Neutrophil (primary cell): ENCODE measurements around the gene EDRF1.
"Not testable (repeated sequence)": the region's sequence is repeated elsewhere in the genome, so short reads cannot be mapped to it uniquely, and the experiment has no call there.

ENCODE experiments used
- H3K27ac ChIP-seq: fragments of 200-600 bp; sonication (generic); 2 replicates; pipeline ENCODE4 v1.5.1; 2016; ENCODE audit warnings: mild to moderate bottlenecking, moderate library complexity
- H3K27me3 ChIP-seq: fragments of 200-600 bp; sonication (generic); 2 replicates; pipeline ENCODE4 v1.6.0; 2016; ENCODE audit warnings: mild to moderate bottlenecking
- H3K36me3 ChIP-seq: fragments of 200-600 bp; sonication (generic); 2 replicates; pipeline ENCODE4 v1.5.1; 2017
- H3K4me1 ChIP-seq, 2 experiments: fragments of 200-600 bp in 1 of 2; sonication (generic) in 1 of 2; 1 replicate in 1 of 2; 2 replicates in 1 of 2; pipeline versions ENCODE4 v1.5.1 to v1.6.1; 2013 to 2016; ENCODE audit warnings: low read depth in 1 of 2, low read length in 1 of 2, mild to moderate bottlenecking in 1 of 2, moderate library complexity in 1 of 2; ENCODE audit not compliant: control insufficient read depth in 1 of 2, insufficient read depth in 1 of 2
- H3K4me3 ChIP-seq, 2 experiments: fragments of 200-600 bp in 1 of 2; sonication (generic) in 1 of 2; 1 replicate in 1 of 2; 2 replicates in 1 of 2; pipeline ENCODE4 v1.5.1; 2013 to 2016; ENCODE audit warnings: low read depth in 1 of 2, low read length in 1 of 2, mild to moderate bottlenecking in 1 of 2, moderate library complexity in 1 of 2
- H3K9me3 ChIP-seq: fragments of 200-600 bp; sonication (generic); 2 replicates; pipeline ENCODE4 v1.5.1; 2016
- TF ChIP-seq, protein P1 (sequence below): fragments of 200-600 bp; sonication (generic); IDR thresholded peaks from 2 replicates; pipeline ENCODE4 v1.5.1; 2016; ENCODE audit warnings: antibody characterized with exemption

The EDRF1 gene

GRCh38 chr10:125692601-125693523 lies 26.6 kb upstream of the EDRF1 start:
- no peak overlapping the region for H3K27ac ChIP-seq
- H3K27me3 ChIP-seq = peaks cover 13% of the 10 kb centered on the region
- TF ChIP-seq, protein P1, sequence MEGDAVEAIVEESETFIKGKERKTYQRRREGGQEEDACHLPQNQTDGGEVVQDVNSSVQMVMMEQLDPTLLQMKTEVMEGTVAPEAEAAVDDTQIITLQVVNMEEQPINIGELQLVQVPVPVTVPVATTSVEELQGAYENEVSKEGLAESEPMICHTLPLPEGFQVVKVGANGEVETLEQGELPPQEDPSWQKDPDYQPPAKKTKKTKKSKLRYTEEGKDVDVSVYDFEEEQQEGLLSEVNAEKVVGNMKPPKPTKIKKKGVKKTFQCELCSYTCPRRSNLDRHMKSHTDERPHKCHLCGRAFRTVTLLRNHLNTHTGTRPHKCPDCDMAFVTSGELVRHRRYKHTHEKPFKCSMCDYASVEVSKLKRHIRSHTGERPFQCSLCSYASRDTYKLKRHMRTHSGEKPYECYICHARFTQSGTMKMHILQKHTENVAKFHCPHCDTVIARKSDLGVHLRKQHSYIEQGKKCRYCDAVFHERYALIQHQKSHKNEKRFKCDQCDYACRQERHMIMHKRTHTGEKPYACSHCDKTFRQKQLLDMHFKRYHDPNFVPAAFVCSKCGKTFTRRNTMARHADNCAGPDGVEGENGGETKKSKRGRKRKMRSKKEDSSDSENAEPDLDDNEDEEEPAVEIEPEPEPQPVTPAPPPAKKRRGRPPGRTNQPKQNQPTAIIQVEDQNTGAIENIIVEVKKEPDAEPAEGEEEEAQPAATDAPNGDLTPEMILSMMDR = no peak

DNA sequence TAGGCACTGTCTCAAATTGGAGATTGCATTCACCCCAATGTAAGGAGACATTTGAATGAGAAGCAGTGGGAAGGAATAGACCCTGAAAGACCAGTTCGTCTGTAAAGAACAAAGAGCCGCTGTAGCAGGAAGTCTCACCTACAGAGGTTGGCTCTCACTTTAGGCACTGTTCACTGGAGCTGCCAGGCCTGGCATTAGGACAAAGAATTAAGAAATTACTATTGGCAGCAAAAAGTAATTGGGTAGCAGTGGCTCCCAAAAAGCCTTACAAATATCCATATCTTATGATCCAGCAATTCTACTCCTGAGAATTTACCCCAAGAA lies 26.0 kb upstream of the EDRF1 start:
- no peak overlapping the region for H3K27ac ChIP-seq
- H3K27me3 ChIP-seq = peaks cover 13% of the 10 kb centered on the region

More at GRCh38 chr10:125692601-125693523, 26.6 kb upstream of the EDRF1 start:
- Histone ChIP-seq H3K9me3 (no peaks in the 10 kb centered on the region), H3K4me3 (no peak overlapping the region), H3K4me1 (no peaks in the 10 kb centered on the region), H3K36me3 (no peaks in the 10 kb centered on the region)

DNA sequence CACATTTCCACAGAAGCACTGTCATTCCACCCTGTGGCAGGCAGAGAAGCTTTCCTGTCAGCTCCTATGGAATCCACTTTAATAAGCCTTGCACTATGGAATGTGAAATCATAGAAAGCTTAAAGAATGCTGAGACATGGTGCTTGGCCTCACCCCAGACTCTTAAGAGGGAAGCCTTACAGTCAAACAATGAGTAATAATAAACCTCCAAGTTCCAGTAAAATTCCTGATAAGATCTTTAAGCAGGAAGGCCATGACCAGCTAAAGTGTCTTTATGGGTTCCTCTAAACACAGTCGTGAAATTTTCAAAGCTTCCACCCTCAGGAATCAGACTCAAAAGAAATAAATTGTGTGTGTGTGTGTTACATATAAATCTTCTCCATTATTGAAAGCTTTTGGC lies 24.6 kb upstream of the EDRF1 start:
- no peaks in the 10 kb centered on the region for H3K9me3 ChIP-seq
- H3K27me3 ChIP-seq = peaks cover 13% of the 10 kb centered on the region
- no peaks in the 10 kb centered on the region for H3K4me1 ChIP-seq
- no peaks in the 10 kb centered on the region for H3K36me3 ChIP-seq
- no peak overlapping the region for H3K4me3 ChIP-seq
- TF ChIP-seq, protein P1 = no peak
- H3K27ac ChIP-seq = no peak overlapping the region

More for the DNA sequence above, 26.0 kb upstream of the EDRF1 start:
- H3K9me3 ChIP-seq = no peaks in the 10 kb centered on the region
- TF ChIP-seq, protein P1 = no peak
- H3K4me1 ChIP-seq = no peaks in the 10 kb centered on the region
- H3K36me3 ChIP-seq = no peaks in the 10 kb centered on the region
- no peak overlapping the region for H3K4me3 ChIP-seq

- H3K9me3 ChIP-seq, H3K27ac ChIP-seq, H3K4me1 ChIP-seq: not testable (repeated sequence)
Measured at GRCh38 chr10:125696884-125697283, 22.6 kb upstream of the EDRF1 start.

GRCh38 chr10:125698481-125698998 lies 21.0 kb upstream of the EDRF1 start:
- H3K9me3 ChIP-seq = no peaks in the 10 kb centered on the region
- H3K27me3 ChIP-seq = no peaks in the 10 kb centered on the region
- H3K27ac ChIP-seq = no peak overlapping the region
- H3K4me3 ChIP-seq = no peak overlapping the region
- no peaks in the 10 kb centered on the region for H3K4me1 ChIP-seq
- TF ChIP-seq, protein P1 = no peak
- no peaks in the 10 kb centered on the region for H3K36me3 ChIP-seq

More at GRCh38 chr10:125696884-125697283, 22.6 kb upstream of the EDRF1 start:
- not testable (repeated sequence) for H3K27me3 ChIP-seq, H3K4me3 ChIP-seq, H3K36me3 ChIP-seq

- H3K4me1 ChIP-seq = no peaks in the 10 kb centered on the region
- TF ChIP-seq, protein P1 = no peak
- H3K9me3 ChIP-seq = no peaks in the 10 kb centered on the region
- H3K36me3 ChIP-seq = no peaks in the 10 kb centered on the region
- H3K27me3 ChIP-seq = no peaks in the 10 kb centered on the region
- no peak overlapping the region for H3K4me3 ChIP-seq
- no peak overlapping the region for H3K27ac ChIP-seq
Measured at GRCh38 chr10:125699562-125700143, 19.9 kb upstream of the EDRF1 start.
